Measurements from ENCODE around the gene CNTN5. TPM values are rescaled to one million over a fixed set of nuclear protein-coding genes. Genes with fewer than 3 reads are reported as not detected.

Gene CNTN5
- total RNA-seq, 1 donor from 2014 or later = 0.24 TPM

DNA sequence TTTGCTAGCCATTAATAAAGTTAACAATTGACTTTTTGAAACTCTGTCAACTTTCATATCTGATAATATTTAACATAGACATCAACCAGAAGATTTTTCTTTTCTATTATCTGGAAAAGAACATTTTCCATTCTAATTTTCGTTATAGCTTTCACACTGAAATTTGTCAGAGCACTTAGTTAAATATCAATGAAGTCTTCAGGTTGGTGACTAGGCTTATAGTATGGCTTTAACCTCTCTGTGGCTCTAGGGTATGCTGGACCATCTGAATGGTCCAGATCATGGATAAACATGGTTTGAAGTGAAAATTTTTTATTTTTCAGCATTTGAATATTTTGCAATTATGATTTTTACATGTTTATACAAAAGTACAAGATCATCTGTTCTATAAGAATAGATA is 548.1 kb downstream of the CNTN5 start:
- Histone ChIP-seq H3K27ac (no peak overlapping the region), H3K4me1 (no peaks in the 10 kb centered on the region), H3K36me3 (no peaks in the 10 kb centered on the region), H3K27me3 (ENCODE audit: low read depth) (no peaks in the 10 kb centered on the region), H3K9me3 (no peaks in the 10 kb centered on the region), H3K4me3 (no peak overlapping the region)
- intact Hi-C loops (cut with DNase I) = no loop called here
- DNase-seq (no peak), ATAC-seq (no peak)
- TF ChIP-seq, protein P1, sequence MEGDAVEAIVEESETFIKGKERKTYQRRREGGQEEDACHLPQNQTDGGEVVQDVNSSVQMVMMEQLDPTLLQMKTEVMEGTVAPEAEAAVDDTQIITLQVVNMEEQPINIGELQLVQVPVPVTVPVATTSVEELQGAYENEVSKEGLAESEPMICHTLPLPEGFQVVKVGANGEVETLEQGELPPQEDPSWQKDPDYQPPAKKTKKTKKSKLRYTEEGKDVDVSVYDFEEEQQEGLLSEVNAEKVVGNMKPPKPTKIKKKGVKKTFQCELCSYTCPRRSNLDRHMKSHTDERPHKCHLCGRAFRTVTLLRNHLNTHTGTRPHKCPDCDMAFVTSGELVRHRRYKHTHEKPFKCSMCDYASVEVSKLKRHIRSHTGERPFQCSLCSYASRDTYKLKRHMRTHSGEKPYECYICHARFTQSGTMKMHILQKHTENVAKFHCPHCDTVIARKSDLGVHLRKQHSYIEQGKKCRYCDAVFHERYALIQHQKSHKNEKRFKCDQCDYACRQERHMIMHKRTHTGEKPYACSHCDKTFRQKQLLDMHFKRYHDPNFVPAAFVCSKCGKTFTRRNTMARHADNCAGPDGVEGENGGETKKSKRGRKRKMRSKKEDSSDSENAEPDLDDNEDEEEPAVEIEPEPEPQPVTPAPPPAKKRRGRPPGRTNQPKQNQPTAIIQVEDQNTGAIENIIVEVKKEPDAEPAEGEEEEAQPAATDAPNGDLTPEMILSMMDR (IDR thresholded peaks at IDR 0.05) = no peak

DNA sequence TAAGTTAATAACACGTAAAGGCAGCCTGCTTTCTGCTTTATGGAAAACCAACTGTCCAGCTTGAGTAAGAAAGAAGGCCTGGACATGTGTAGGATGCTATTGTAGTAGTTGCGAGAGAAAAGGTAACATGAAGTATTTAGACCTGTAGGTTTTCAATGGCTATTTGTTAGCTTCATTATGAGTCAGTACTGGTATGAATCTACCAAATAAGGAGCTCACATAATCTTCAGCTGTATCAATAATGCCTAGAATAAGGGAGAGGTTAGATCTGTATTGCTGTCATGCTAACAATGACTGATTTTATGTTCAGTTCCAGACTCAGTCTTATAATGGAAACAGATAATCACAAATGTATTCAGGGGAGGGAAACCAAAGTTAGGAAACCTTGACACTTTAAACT is 550.3 kb downstream of the CNTN5 start:
- ATAC-seq (no peak), DNase-seq (no peak)
- Histone ChIP-seq H3K36me3 (no peaks in the 10 kb centered on the region), H3K4me1 (no peaks in the 10 kb centered on the region), H3K9me3 (no peaks in the 10 kb centered on the region), H3K4me3 (no peak overlapping the region), H3K27me3 (ENCODE audit: low read depth) (no peaks in the 10 kb centered on the region), H3K27ac (no peak overlapping the region)
- TF ChIP-seq, protein P1 (IDR thresholded peaks at IDR 0.05) = no peak
- intact Hi-C loops (cut with DNase I) = no loop called here

DNA sequence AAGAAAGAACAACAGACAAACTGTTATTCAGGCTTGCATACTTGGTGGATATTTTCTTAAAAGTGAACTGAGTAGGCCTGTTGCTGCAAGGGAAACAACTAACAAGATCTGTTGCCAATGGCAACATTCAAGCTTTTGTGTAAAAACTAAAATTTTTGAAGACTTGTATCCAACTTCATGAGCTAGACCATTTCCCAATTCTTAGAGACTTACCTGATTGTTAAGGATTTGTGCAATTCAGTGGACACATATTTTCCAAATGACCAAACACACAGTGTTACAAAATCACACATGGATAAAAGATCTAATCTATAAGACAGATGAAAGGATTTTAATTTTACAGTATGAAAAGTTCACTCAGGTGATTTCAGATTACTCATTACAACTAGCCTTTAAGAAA is 564.1 kb downstream of the CNTN5 start:
- no peak overlapping the region for H3K27ac ChIP-seq
- H3K4me1 ChIP-seq = no peaks in the 10 kb centered on the region
- intact Hi-C loops (cut with DNase I) = no loop called here
- DNase-seq (no peak), ATAC-seq (no peak)
- H3K27me3 ChIP-seq (ENCODE audit: low read depth) = no peaks in the 10 kb centered on the region
- no peaks in the 10 kb centered on the region for H3K36me3 ChIP-seq
- TF ChIP-seq, protein P1 (IDR thresholded peaks at IDR 0.05) = no peak
- no peaks in the 10 kb centered on the region for H3K9me3 ChIP-seq
- no peak overlapping the region for H3K4me3 ChIP-seq

DNA sequence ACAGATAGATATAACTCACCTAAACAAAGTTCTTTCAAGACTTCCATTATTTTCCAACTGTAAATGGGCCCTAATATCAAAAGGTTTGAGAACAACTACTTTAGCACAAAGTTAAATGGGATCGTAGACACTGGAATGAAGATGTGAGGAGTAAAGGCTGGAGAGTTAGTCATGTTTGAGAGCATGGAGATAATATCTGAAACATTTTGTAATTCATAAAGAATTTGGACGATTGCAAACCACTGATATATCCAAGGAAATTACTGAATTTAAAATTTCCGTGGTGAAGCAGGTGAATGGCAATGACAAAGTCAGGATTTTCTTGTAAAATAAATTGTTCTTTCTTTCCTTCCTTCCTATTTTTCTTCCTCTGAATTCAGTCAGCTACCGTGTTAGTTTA is 564.9 kb downstream of the CNTN5 start:
- intact Hi-C loops (cut with DNase I) = no loop called here
- DNase-seq = no peak
- no peaks in the 10 kb centered on the region for H3K36me3 ChIP-seq
- TF ChIP-seq, protein P1 (IDR thresholded peaks at IDR 0.05) = no peak
- H3K4me1 ChIP-seq = no peaks in the 10 kb centered on the region
- no peak overlapping the region for H3K4me3 ChIP-seq
- H3K27ac ChIP-seq = no peak overlapping the region
- no peak for ATAC-seq
- no peaks in the 10 kb centered on the region for H3K27me3 ChIP-seq (ENCODE audit: low read depth)
- no peaks in the 10 kb centered on the region for H3K9me3 ChIP-seq

DNA sequence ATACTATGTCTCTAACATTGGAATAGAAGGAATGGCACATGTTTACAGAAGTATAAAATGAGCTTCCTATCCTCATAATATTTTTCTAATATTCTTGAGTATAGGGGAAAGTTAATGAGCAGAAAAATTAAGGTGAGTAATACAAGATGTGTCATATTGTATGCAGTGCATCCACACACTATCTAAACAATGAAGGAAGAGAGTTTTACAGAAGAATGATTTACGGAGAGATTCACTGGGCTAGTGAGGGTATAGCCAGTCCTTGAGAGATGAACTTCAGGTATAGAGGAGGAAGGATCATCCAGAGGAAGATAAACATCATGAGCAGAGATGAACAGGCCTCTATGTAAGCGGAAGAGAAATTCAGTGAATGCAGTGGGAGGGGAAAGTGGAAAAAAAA is 569.0 kb downstream of the CNTN5 start:
- no peaks in the 10 kb centered on the region for H3K36me3 ChIP-seq
- H3K4me1 ChIP-seq = no peaks in the 10 kb centered on the region
- intact Hi-C loops (cut with DNase I) = no loop called here
- H3K27me3 ChIP-seq (ENCODE audit: low read depth) = no peaks in the 10 kb centered on the region
- TF ChIP-seq, protein P1 (IDR thresholded peaks at IDR 0.05) = no peak
- DNase-seq = no peak
- H3K4me3 ChIP-seq = no peak overlapping the region
- ATAC-seq = no peak
- no peaks in the 10 kb centered on the region for H3K9me3 ChIP-seq
- H3K27ac ChIP-seq = no peak overlapping the region

DNA sequence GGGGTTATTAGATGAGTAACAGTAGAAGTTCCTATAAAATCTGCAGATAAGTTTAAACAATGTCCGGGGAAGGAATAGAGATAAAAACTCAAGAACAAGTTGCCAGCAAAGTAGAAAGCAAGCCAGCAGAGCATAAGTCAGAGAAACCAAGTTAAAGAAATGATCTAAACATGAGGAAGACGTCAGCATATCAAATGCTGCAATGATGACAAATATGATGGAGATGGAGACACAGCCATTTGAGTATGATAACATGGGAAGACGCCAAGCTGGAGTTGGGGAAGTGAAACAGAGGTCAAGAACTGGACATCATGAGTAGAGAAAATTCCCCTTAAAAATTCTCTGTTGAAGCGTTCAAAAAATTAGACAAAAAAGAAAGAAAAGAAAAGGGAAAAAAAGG is 571.5 kb downstream of the CNTN5 start:
- Histone ChIP-seq H3K4me3 (no peak overlapping the region), H3K27ac (no peak overlapping the region), H3K9me3 (no peaks in the 10 kb centered on the region), H3K36me3 (no peaks in the 10 kb centered on the region), H3K4me1 (no peaks in the 10 kb centered on the region), H3K27me3 (ENCODE audit: low read depth) (no peaks in the 10 kb centered on the region)
- intact Hi-C loops (cut with DNase I) = no loop called here
- DNase-seq (no peak), ATAC-seq (no peak)
- TF ChIP-seq, protein P1 (IDR thresholded peaks at IDR 0.05) = no peak

Data from lower lobe of right lung (tissue), 2 donors.